IMR-90 (cell line): ENCODE results near the gene CARD8. TPM values are rescaled to one million over a fixed set of nuclear protein-coding genes. Genes with fewer than 3 reads are reported as not detected.

Source experiments
- ATAC-seq: fragments of 200-7000 bp; cut with Tn5 transposase; 2 replicates; pipeline ENCODE4 v1.9.1; 2020; ENCODE audit warnings: low read depth, mild to moderate bottlenecking, moderate library complexity
- BruUV-seq: library from RNA; stranded (reverse); fragments of 400-500 nt; replicated peaks from 2 replicates; lab custom pipeline; 2021; lab: Mats Ljungman, UMichigan
- CTCF ChIA-PET: fragments of 300-600 bp; formaldehyde crosslinking; extraction: SDS; loops from one replicate; lab custom pipeline; 2021; ENCODE audit warnings: antibody characterized with exemption; lab: Yijun Ruan, JAX
- POLR2A ChIA-PET: fragments of 300-600 bp; sonication (Branson Sonifier 250); formaldehyde crosslinking; loops from one replicate; lab custom pipeline; 2022; ENCODE audit warnings: antibody characterized with exemption; ENCODE audit not compliant: unreplicated experiment; lab: Charles Lee
- DNase-seq: peaks from one replicate; pipeline ENCODE4 v3.0.0; 2013
- H2AFZ ChIP-seq: replicated peaks from 2 replicates; pipeline ENCODE3; 2013; ENCODE audit warnings: low read length, mild to moderate bottlenecking; ENCODE audit not compliant: poor library complexity
- H2AK5ac ChIP-seq: 2 replicates; pipeline ENCODE4 v1.6.1; 2013; ENCODE audit warnings: low read depth, low read length, inconsistent platforms
- H2AK9ac ChIP-seq: replicated peaks from 2 replicates; pipeline ENCODE3; 2013; ENCODE audit warnings: mild to moderate bottlenecking, low read depth, low read length, moderate library complexity; ENCODE audit not compliant: poor library complexity
- H2BK120ac ChIP-seq: 2 replicates; pipeline ENCODE4 v1.6.1; 2013; ENCODE audit warnings: low read depth, low read length, inconsistent platforms
- H2BK15ac ChIP-seq: 3 replicates; pipeline ENCODE4 v1.6.1; 2013; ENCODE audit warnings: low read depth, low read length, inconsistent platforms
- H2BK20ac ChIP-seq: 2 replicates; pipeline ENCODE4 v1.6.1; 2013; ENCODE audit warnings: low read depth, mild to moderate bottlenecking, inconsistent platforms, low read length, moderate library complexity
- H2BK5ac ChIP-seq: 2 replicates; pipeline ENCODE4 v1.6.1; 2013; ENCODE audit warnings: mild to moderate bottlenecking, low read depth, low read length, inconsistent platforms; ENCODE audit not compliant: poor library complexity, severe bottlenecking
- H3K14ac ChIP-seq: replicated peaks from 2 replicates; pipeline ENCODE4 v1.6.1; 2013; ENCODE audit warnings: low read depth, low read length, inconsistent platforms
- H3K18ac ChIP-seq: 2 replicates; pipeline ENCODE4 v1.6.1; 2013; ENCODE audit warnings: low read depth, low read length, control low read depth
- H3K23ac ChIP-seq: 2 replicates; pipeline ENCODE4 v1.6.1; 2013; ENCODE audit warnings: low read depth, low read length, inconsistent platforms
- H3K27ac ChIP-seq: 2 replicates; pipeline ENCODE4 v1.5.1; 2013; ENCODE audit warnings: mild to moderate bottlenecking, control low read depth, low read length; ENCODE audit not compliant: insufficient read depth
- H3K27me3 ChIP-seq: 2 replicates; pipeline ENCODE4 v1.6.1; 2013; ENCODE audit warnings: low read length; ENCODE audit not compliant: control insufficient read depth, insufficient read depth
- H3K36me3 ChIP-seq: 2 replicates; pipeline ENCODE4 v1.6.1; 2013; ENCODE audit warnings: low read length, mixed read lengths; ENCODE audit not compliant: control insufficient read depth, insufficient read depth
- H3K4ac ChIP-seq: 2 replicates; pipeline ENCODE4 v1.6.1; 2013; ENCODE audit warnings: low read depth, low read length, inconsistent platforms
- H3K4me1 ChIP-seq: 2 replicates; pipeline ENCODE4 v1.6.1; 2013; ENCODE audit warnings: low read length, mixed read lengths; ENCODE audit not compliant: control insufficient read depth, insufficient read depth
- H3K4me2 ChIP-seq: 2 replicates; pipeline ENCODE4 v1.6.1; 2013; ENCODE audit warnings: low read depth, mild to moderate bottlenecking, control low read depth, low read length, moderate library complexity
- H3K4me3 ChIP-seq: 2 replicates; pipeline ENCODE4 v1.5.1; 2013; ENCODE audit warnings: low read depth, mild to moderate bottlenecking, control low read depth, low read length, moderate library complexity; ENCODE audit not compliant: insufficient read depth
- H3K56ac ChIP-seq: 2 replicates; pipeline ENCODE4 v1.6.1; 2013; ENCODE audit warnings: low read length, inconsistent platforms; ENCODE audit not compliant: insufficient read depth; ENCODE audit errors: extremely low read depth
- H3K79me1 ChIP-seq, 2 experiments: 2 replicates each; pipeline ENCODE4 v1.6.1; 2013; ENCODE audit warnings: low read length in 2 of 2, inconsistent platforms in 1 of 2, low read depth in 1 of 2
- H3K9ac ChIP-seq: 2 replicates; pipeline ENCODE4 v1.6.1; 2013; ENCODE audit warnings: low read depth, low read length, control low read depth
- H3K9me1 ChIP-seq: 2 replicates; pipeline ENCODE4 v1.6.1; 2013; ENCODE audit warnings: low read length, inconsistent platforms; ENCODE audit not compliant: insufficient read depth
- H3K9me3 ChIP-seq: 2 replicates; pipeline ENCODE4 v1.6.1; 2013; ENCODE audit warnings: low read length; ENCODE audit not compliant: control insufficient read depth, insufficient read depth
- H4K20me1 ChIP-seq: 2 replicates; pipeline ENCODE4 v1.6.1; 2013; ENCODE audit warnings: low read length, inconsistent platforms; ENCODE audit not compliant: insufficient read depth
- H4K5ac ChIP-seq: 2 replicates; pipeline ENCODE4 v1.6.1; 2013; ENCODE audit warnings: mild to moderate bottlenecking, low read depth, low read length, control low read depth
- H4K8ac ChIP-seq, 2 experiments: 2 replicates each; pipeline ENCODE4 v1.6.1; 2013; ENCODE audit warnings: low read depth in 2 of 2, low read length in 2 of 2, control low read depth in 1 of 2, inconsistent platforms in 1 of 2
- H4K91ac ChIP-seq: 2 replicates; pipeline ENCODE4 v1.6.1; 2013; ENCODE audit warnings: low read depth, low read length, inconsistent platforms; ENCODE audit not compliant: insufficient read depth
- BHLHE40 ChIP-seq: fragments of 150-350 bp; IDR thresholded peaks from 2 replicates; pipeline ENCODE4 v1.6.1; 2016; ENCODE audit warnings: mild to moderate bottlenecking, low read depth, low read length
- CTCF ChIP-seq: conservative IDR thresholded peaks from 2 replicates; pipeline ENCODE4 v1.5.1; 2012; ENCODE audit warnings: mild to moderate bottlenecking, low read depth, low read length, improper control_type of control experiment
- MAFK ChIP-seq: IDR thresholded peaks from 2 replicates; pipeline ENCODE4 v1.6.1; 2012; ENCODE audit warnings: low read depth, low read length, improper control_type of control experiment
- MAZ ChIP-seq: IDR thresholded peaks from 2 replicates; pipeline ENCODE4 v1.6.1; 2012; ENCODE audit warnings: low read depth, mild to moderate bottlenecking, low read length, improper control_type of control experiment, moderate library complexity, borderline replicate concordance
- NFE2L2 ChIP-seq: fragments of 150-350 bp; IDR thresholded peaks from 2 replicates; pipeline ENCODE4 v1.6.1; 2016; ENCODE audit warnings: low read depth, mild to moderate bottlenecking, low read length
- POLR2A ChIP-seq: IDR thresholded peaks from 2 replicates; pipeline ENCODE4 v1.6.1; 2012; ENCODE audit warnings: mild to moderate bottlenecking, low read depth, low read length
- RAD21 ChIP-seq: IDR thresholded peaks from 2 replicates; pipeline ENCODE4 v1.6.1; 2012; ENCODE audit warnings: low read length, improper control_type of control experiment
- SMC3 ChIP-seq: fragments of 150-350 bp; IDR thresholded peaks from 2 replicates; pipeline ENCODE4 v1.6.1; 2016; ENCODE audit warnings: low read depth, mild to moderate bottlenecking, antibody characterized with exemption, low read length, moderate library complexity
- USF2 ChIP-seq: fragments of 150-350 bp; IDR thresholded peaks from 2 replicates; pipeline ENCODE4 v1.6.1; 2017; ENCODE audit warnings: mild to moderate bottlenecking, antibody characterized with exemption, low read length, low read depth
- WGBS, 2 experiments: methylation state at CpG; one replicate each; pipeline versions ENCODE4 v1.1.5 to v1.1.7; 2013; ENCODE audit warnings: missing lambda C conversion rate in 2 of 2; ENCODE audit not compliant: insufficient read length in 1 of 2; ENCODE audit errors: extremely low coverage in 2 of 2; 5-methylcytosine and 5-hydroxymethylcytosine counted together
- dilution Hi-C: fragments of 300-500 bp; cut with HindIII; formaldehyde crosslinking; loops from one replicate; pipeline ENCODE4 v1.14.3; 2018; ENCODE audit warnings: low sequenced_read_pairs; ENCODE audit not compliant: unreplicated experiment
- in situ Hi-C: fragments of 300-500 bp; cut with MboI; formaldehyde crosslinking; loops from 3 replicates; pipeline ENCODE4 v1.14.3; 2019; ENCODE audit warnings: low sequenced_read_pairs, inconsistent platforms, mixed read lengths
- intact Hi-C: fragments of 100-400 bp; cut with micrococcal nuclease; formaldehyde crosslinking; loops from 2 replicates; pipeline ENCODE4 v1.10.0; 2022
- polyA plus RNA-seq, 3 experiments: library from polyadenylated mRNA; depleted of rRNA; stranded (reverse); fragments of >200 nt; gene quantifications; 2 replicates each; pipeline ENCODE4 v1.2.3, GENCODE V29; 2012; ENCODE audit warnings: low replicate concordance in 1 of 3
- total RNA-seq: library from RNA; depleted of rRNA; stranded (reverse); fragments of >200 nt; gene quantifications from 2 replicates; pipeline ENCODE4 v1.2.3, GENCODE V29; 2012

The CARD8 gene
- total and polyA plus RNA-seq, 2 of the 4 experiments (the other 2 are of a cell fraction): 11.3 to 15.5 TPM

- in situ Hi-C loops: no loop called here
- dilution Hi-C loops: no loop called here
- H3K79me1 ChIP-seq: no peaks in the 10 kb centered on the region
- H2BK5ac ChIP-seq: no peak overlapping the region
- no peaks in the 10 kb centered on the region for H3K9me1 ChIP-seq
- no peak overlapping the region for H4K5ac ChIP-seq
- H4K20me1 ChIP-seq: no peaks in the 10 kb centered on the region
- no peaks in the 10 kb centered on the region for H3K27me3 ChIP-seq
- H3K4me2 ChIP-seq: peak overlapping the region; percentile 75
- H3K18ac ChIP-seq: no peak overlapping the region
- H3K9me3 ChIP-seq: peaks cover 3% of the 10 kb centered on the region
- peak overlapping the region; percentile 54; the same call in 1 of the 2 replicates for H3K23ac ChIP-seq
- TF ChIP-seq BHLHE40 (no peak), CTCF (peak; percentile 97), NFE2L2 (no peak), RAD21 (peak; percentile 92), MAFK (no peak), USF2 (no peak), SMC3 (peak; percentile 94), MAZ (peak; percentile 49), POLR2A (0 out of 2 replicates have a peak, but pooled peaks have one; percentile 35)
- ATAC-seq: peak; percentile 89
- 2% methylated on average over 13 of the region's 45 CpGs; no CpG with 5 or more reads in 1 of the 2 experiments for WGBS, 2 experiments
- H3K9ac ChIP-seq: peak overlapping the region; percentile 8; the same call in 1 of the 2 replicates
- POLR2A ChIA-PET: no interaction called here
- CTCF ChIA-PET: interaction anchor here (0.6 to 1.7 kb wide), 3 partner anchors 20 to 26 kb away, joined by 4 to 7 read pairs (median 4); no protein-coding TSS in a partner anchor
- no peak overlapping the region for H2BK20ac ChIP-seq
- peak overlapping the region; percentile 60; the same call in 1 of the 2 replicates for H2AK5ac ChIP-seq
- H3K27ac ChIP-seq: peak overlapping the region; percentile 2
- no TSS peak for BruUV-seq
- no peaks in the 10 kb centered on the region for H3K36me3 ChIP-seq
- intact Hi-C loops: loop anchor here (1.0 kb wide), 2 partner anchors 20 to 24 kb away; no protein-coding TSS in a partner anchor
- H2BK15ac ChIP-seq: no peak overlapping the region
- H3K4me3 ChIP-seq: peak overlapping the region; percentile 40
- peak overlapping the region; percentile 41; the same call in 1 of the 2 replicates for H4K91ac ChIP-seq
- peak overlapping the region; percentile 6 for H3K4ac ChIP-seq
- peaks cover 5% of the 10 kb centered on the region for H3K4me1 ChIP-seq
- peak overlapping the region; percentile 7 to 87; a peak in 1 of 4 replicates for H4K8ac ChIP-seq
- H2AFZ ChIP-seq: peak overlapping the region; percentile 92
- DNase-seq: peak; percentile 81
- peak overlapping the region; percentile 63 for H2BK120ac ChIP-seq
- peak overlapping the region; percentile 89 for H2AK9ac ChIP-seq
- H3K14ac ChIP-seq: peak overlapping the region; percentile 26; the same call in 1 of the 2 replicates
- H3K56ac ChIP-seq: no peak overlapping the region
Measured at GRCh38 chr19:48290771-48291488, 35.2 kb upstream of the CARD8 start.
